H1 (cell line): ENCODE results near the gene DLL1. TPM values are rescaled to one million over a fixed set of nuclear protein-coding genes. Genes with fewer than 3 reads are reported as not detected.
A peak's percentile ranks its signal among the peaks of the same experiment; 100 is the strongest.

Experiments used
- CTCF ChIA-PET: fragments of 300-600 bp; sonication (Branson Sonifier 250); formaldehyde crosslinking; loops from one replicate; lab custom pipeline; 2021; ENCODE audit not compliant: partially characterized antibody; lab: Charles Lee
- POLR2A ChIA-PET: fragments of 300-600 bp; sonication (Branson Sonifier 250); formaldehyde crosslinking; loops from one replicate; lab custom pipeline; 2021; ENCODE audit warnings: inconsistent platforms; ENCODE audit not compliant: partially characterized antibody; lab: Charles Lee
- DNase-seq, 2 experiments: peaks; one replicate each; pipeline versions ENCODE4 v3.0.0 to v3.0.0-alpha.2; 2010 to 2022; ENCODE audit warnings: low spot score in 2 of 2, low read depth in 1 of 2, mixed read lengths in 1 of 2
- FAIRE-seq: peaks from 2 replicates; lab custom pipeline; 2011; peaks lifted over from hg19 to GRCh38; lab: Jason Lieb, UNC
- H2AFZ ChIP-seq: 2 replicates; pipeline ENCODE4 v1.8.1; 2012; ENCODE audit warnings: low read length, inconsistent platforms
- H2AK5ac ChIP-seq: 2 replicates; pipeline ENCODE4 v1.6.1; 2013; ENCODE audit warnings: low read depth, low read length
- H2BK120ac ChIP-seq: replicated peaks from 2 replicates; pipeline ENCODE3; 2013; ENCODE audit warnings: low read depth, low read length, inconsistent platforms
- H2BK12ac ChIP-seq: 2 replicates; pipeline ENCODE4 v1.6.1; 2013; ENCODE audit warnings: low read depth, low read length
- H2BK15ac ChIP-seq: 2 replicates; pipeline ENCODE4 v1.6.1; 2013; ENCODE audit warnings: low read length
- H2BK20ac ChIP-seq: 2 replicates; pipeline ENCODE4 v1.6.1; 2013; ENCODE audit warnings: low read length
- H2BK5ac ChIP-seq: 2 replicates; pipeline ENCODE4 v1.6.1; 2013; ENCODE audit warnings: low read depth, low read length
- H3K14ac ChIP-seq: 2 replicates; pipeline ENCODE4 v1.6.1; 2013; ENCODE audit warnings: inconsistent platforms; ENCODE audit not compliant: insufficient read length
- H3K18ac ChIP-seq: 2 replicates; pipeline ENCODE4 v1.6.1; 2013; ENCODE audit warnings: low read length; ENCODE audit errors: extremely low read depth
- H3K23ac ChIP-seq: 2 replicates; pipeline ENCODE4 v1.6.1; 2013; ENCODE audit warnings: inconsistent platforms; ENCODE audit not compliant: insufficient read length
- H3K23me2 ChIP-seq: 2 replicates; pipeline ENCODE4 v1.6.1; 2013; ENCODE audit warnings: low read depth, low read length
- H3K27ac ChIP-seq: 2 replicates; pipeline ENCODE4 v1.6.1; 2011; ENCODE audit warnings: low read depth, low read length, inconsistent platforms
- H3K27me3 ChIP-seq, 4 experiments: replicated peaks in 1 of 4; 1 replicate in 1 of 4; 2 replicates in 3 of 4; pipeline versions ENCODE4 v1.6.1 to v1.8.1; 2011 to 2013; ENCODE audit warnings: low read length in 3 of 4, mild to moderate bottlenecking in 3 of 4, inconsistent platforms in 2 of 4, mixed read lengths in 2 of 4, moderate library complexity in 1 of 4; ENCODE audit not compliant: control insufficient read depth in 3 of 4, insufficient read depth in 3 of 4; ENCODE audit errors: extremely low read depth in 1 of 4
- H3K36me3 ChIP-seq, 4 experiments: 2 replicates each; pipeline versions ENCODE4 v1.6.1 to v1.8.1; 2011 to 2013; ENCODE audit warnings: mild to moderate bottlenecking in 4 of 4, low read length in 3 of 4, moderate library complexity in 2 of 4, control low read depth in 1 of 4, inconsistent platforms in 1 of 4; ENCODE audit not compliant: insufficient read depth in 4 of 4, control insufficient read depth in 2 of 4
- H3K4ac ChIP-seq: replicated peaks from 2 replicates; pipeline ENCODE3; 2013; ENCODE audit warnings: low read length, low read depth, mixed read lengths, inconsistent platforms; ENCODE audit not compliant: insufficient read length
- H3K4me1 ChIP-seq, 4 experiments: replicated peaks in 1 of 4; 1 replicate in 1 of 4; 2 replicates in 3 of 4; pipeline versions ENCODE4 v1.6.1 to v1.8.1; 2011 to 2013; ENCODE audit warnings: low read length in 3 of 4, inconsistent platforms in 2 of 4, mixed read lengths in 1 of 4; ENCODE audit not compliant: insufficient read depth in 4 of 4, control insufficient read depth in 3 of 4
- H3K4me2 ChIP-seq, 2 experiments: 2 replicates each; pipeline versions ENCODE4 v1.6.1 to v1.8.1; 2011 to 2013; ENCODE audit warnings: low read depth in 2 of 2, low read length in 2 of 2, control low read depth in 1 of 2, inconsistent platforms in 1 of 2, mild to moderate bottlenecking in 1 of 2; ENCODE audit not compliant: insufficient read depth in 1 of 2
- H3K4me3 ChIP-seq, 4 experiments: fragments of 200-600, 300-600 bp in 1 of 4; sonication (generic), shearing (Covaris generic), sonication (Bioruptor Twin) in 1 of 4; 2 replicates each; pipeline versions ENCODE4 v1.5.1 to v1.8.1; 2011 to 2016; ENCODE audit warnings: low read length in 4 of 4, low read depth in 3 of 4, control low read depth in 2 of 4, inconsistent platforms in 2 of 4, mild to moderate bottlenecking in 2 of 4, mixed read lengths in 1 of 4, moderate library complexity in 1 of 4; ENCODE audit not compliant: insufficient read depth in 2 of 4; ENCODE audit errors: extremely low read depth in 1 of 4
- H3K56ac ChIP-seq: replicated peaks from 2 replicates; pipeline ENCODE3; 2013; ENCODE audit warnings: low read depth, mild to moderate bottlenecking, mixed read lengths, low read length, inconsistent platforms; ENCODE audit not compliant: insufficient read length
- H3K79me1 ChIP-seq: 2 replicates; pipeline ENCODE4 v1.6.1; 2013; ENCODE audit warnings: low read depth, low read length, control low read depth
- H3K79me2 ChIP-seq, 2 experiments: 2 replicates each; pipeline versions ENCODE4 v1.6.1 to v1.8.1; 2012 to 2013; ENCODE audit warnings: low read length in 2 of 2, mild to moderate bottlenecking in 2 of 2, inconsistent platforms in 1 of 2; ENCODE audit not compliant: insufficient read depth in 2 of 2, control insufficient read depth in 1 of 2
- H3K9ac ChIP-seq, 4 experiments: replicated peaks in 1 of 4; 1 replicate in 1 of 4; 2 replicates in 3 of 4; pipeline versions ENCODE4 v1.6.1 to v1.8.1; 2011 to 2013; ENCODE audit warnings: low read depth in 3 of 4, low read length in 3 of 4, control low read depth in 2 of 4, mild to moderate bottlenecking in 2 of 4, moderate library complexity in 2 of 4, inconsistent platforms in 1 of 4; ENCODE audit errors: extremely low read depth in 1 of 4
- H3K9me3 ChIP-seq, 2 experiments: 2 replicates each; pipeline versions ENCODE4 v1.6.1 to v1.8.1; 2012 to 2013; ENCODE audit warnings: mild to moderate bottlenecking in 2 of 2, moderate library complexity in 2 of 2, control low read depth in 1 of 2, inconsistent platforms in 1 of 2, low read depth in 1 of 2, low read length in 1 of 2, mixed read lengths in 1 of 2; ENCODE audit not compliant: insufficient read depth in 2 of 2
- H4K20me1 ChIP-seq, 2 experiments: replicated peaks in 1 of 2; 2 replicates each; pipeline versions ENCODE3 to v1.8.1; 2011 to 2013; ENCODE audit warnings: inconsistent platforms in 2 of 2, low read length in 2 of 2, mild to moderate bottlenecking in 1 of 2; ENCODE audit not compliant: insufficient read depth in 2 of 2, control insufficient read depth in 1 of 2
- H4K5ac ChIP-seq: 2 replicates; pipeline ENCODE4 v1.6.1; 2013; ENCODE audit warnings: low read length, low read depth, mixed read lengths, inconsistent platforms; ENCODE audit not compliant: insufficient read length
- H4K8ac ChIP-seq: 2 replicates; pipeline ENCODE4 v1.8.0; 2013; ENCODE audit warnings: mild to moderate bottlenecking, moderate library complexity, low read length, inconsistent platforms; ENCODE audit not compliant: insufficient read depth; ENCODE audit errors: extremely low read depth
- H4K91ac ChIP-seq: replicated peaks from 2 replicates; pipeline ENCODE3; 2013; ENCODE audit warnings: low read length, mixed read lengths, inconsistent platforms; ENCODE audit not compliant: insufficient read length
- BRCA1 ChIP-seq: IDR thresholded peaks from 2 replicates; pipeline ENCODE4 v1.6.1; 2012; ENCODE audit warnings: low read depth, low read length, improper control_type of control experiment
- CREB1 ChIP-seq: IDR thresholded peaks from 2 replicates; pipeline ENCODE4 v1.6.1; 2012; ENCODE audit warnings: inconsistent platforms
- GABPA ChIP-seq: IDR thresholded peaks from 2 replicates; pipeline ENCODE4 v1.6.1; 2011; ENCODE audit warnings: mild to moderate bottlenecking, low read length, moderate library complexity, borderline replicate concordance; ENCODE audit not compliant: insufficient read depth
- GTF2F1 ChIP-seq: IDR thresholded peaks from 2 replicates; pipeline ENCODE4 v1.6.1; 2012; ENCODE audit warnings: low read depth, low read length, improper control_type of control experiment, borderline replicate concordance
- HDAC6 ChIP-seq: IDR thresholded peaks from one replicate; pipeline ENCODE4 v1.7.1; 2012; ENCODE audit warnings: low read depth, mild to moderate bottlenecking, inconsistent platforms, low read length, moderate library complexity
- KDM4A ChIP-seq: IDR thresholded peaks from one replicate; pipeline ENCODE4 v1.7.1; 2012; ENCODE audit warnings: low read depth, mild to moderate bottlenecking, moderate library complexity, low read length, inconsistent platforms; ENCODE audit not compliant: severe bottlenecking
- MAX ChIP-seq: IDR thresholded peaks from 2 replicates; pipeline ENCODE4 v1.6.1; 2012; ENCODE audit warnings: inconsistent platforms
- POLR2AphosphoS5 ChIP-seq: IDR thresholded peaks from 2 replicates; pipeline ENCODE4 v1.6.1; 2011; ENCODE audit warnings: low read depth, low read length
- POU5F1 ChIP-seq: IDR thresholded peaks from 2 replicates; pipeline ENCODE4 v1.6.1; 2011; ENCODE audit warnings: low read depth, mild to moderate bottlenecking, low read length, moderate library complexity
- SP2 ChIP-seq: IDR thresholded peaks from 2 replicates; pipeline ENCODE4 v1.6.1; 2012; ENCODE audit warnings: mild to moderate bottlenecking, low read length, inconsistent platforms
- SP4 ChIP-seq: IDR thresholded peaks from 2 replicates; pipeline ENCODE4 v1.6.1; 2012; ENCODE audit warnings: low read length, inconsistent platforms
- SRF ChIP-seq: IDR thresholded peaks from 2 replicates; pipeline ENCODE4 v1.6.1; 2011; ENCODE audit warnings: mild to moderate bottlenecking, low read depth, low read length, moderate library complexity
- TAF1 ChIP-seq: IDR thresholded peaks from 2 replicates; pipeline ENCODE4 v1.6.1; 2011; ENCODE audit warnings: mild to moderate bottlenecking, low read depth, low read length
- TAF7 ChIP-seq: optimal IDR thresholded peaks from 2 replicates; pipeline ENCODE3; 2011; ENCODE audit warnings: low read depth, mild to moderate bottlenecking, inconsistent platforms, low read length, moderate library complexity, borderline replicate concordance
- WGBS, 2 experiments: shearing (Covaris generic) in 1 of 2; methylation state at CpG; one replicate each; pipeline versions ENCODE4 v1.1.6 to v1.1.7; 2013 to 2015; ENCODE audit warnings: low lambda C conversion rate in 2 of 2, mixed read lengths in 2 of 2, inconsistent platforms in 1 of 2, low coverage in 1 of 2, missing lambda C conversion rate in 1 of 2; ENCODE audit not compliant: insufficient replicate concordance in 2 of 2, insufficient coverage in 1 of 2, insufficient read length in 1 of 2; ENCODE audit errors: extremely low coverage in 1 of 2, missing lambda C conversion rate in 1 of 2; 5-methylcytosine and 5-hydroxymethylcytosine counted together
- polyA plus RNA-seq, 7 experiments: library from polyadenylated mRNA; depleted of rRNA in 3 of 7; stranded (reverse) in 5 of 7; unstranded in 2 of 7; fragments of >200 nt in 5 of 7; fragments of 200-250 nt in 2 of 7; gene quantifications; 1 replicate in 5 of 7; 2 replicates in 1 of 7; 4 replicates in 1 of 7; pipeline versions ENCODE4 v1.2.1 to v1.2.3, GENCODE V29; 2011 to 2013; ENCODE audit warnings: missing spikeins in 2 of 7, mixed read lengths in 2 of 7
- total RNA-seq: library from RNA; stranded (reverse); fragmentation: NEBNext Ultra II Directional; extraction: Animal tissue kit (Norgen Biotek cat#: 25700); gene quantifications from 2 replicates; pipeline ENCODE4 v1.2.1, GENCODE V29; 2021

The DLL1 gene
- total and polyA plus RNA-seq, 2 of the 8 experiments (the other 6 are each of a cell fraction or from before 2014, with no cell fraction given): 1.7 to 3.8 TPM

- Histone ChIP-seq H3K27ac (no peak overlapping the region), H3K9me3 (no peaks in the 10 kb centered on the region), H3K36me3 (no peaks in the 10 kb centered on the region), H2BK15ac (peak overlapping the region; percentile 46; the same call in 1 of the 2 replicates), H3K4me1 (peaks cover 0 to 12% (median 3%) of the 10 kb centered on the region in 4 experiments; a peak in 4 of 7 replicates), H3K9ac (no peak overlapping the region), H2BK5ac (no peak overlapping the region), H3K79me1 (no peaks in the 10 kb centered on the region), H4K5ac (no peak overlapping the region), H2BK20ac (no peak overlapping the region), H4K20me1 (no peaks in the 10 kb centered on the region), H3K79me2 (no peaks in the 10 kb centered on the region), H3K23me2 (no peaks in the 10 kb centered on the region), H3K4ac (no peak overlapping the region), H2AK5ac (no peak overlapping the region), H4K8ac (no peak overlapping the region), H4K91ac (no peak overlapping the region), H2BK12ac (no peak overlapping the region), H3K4me3 (no peak overlapping the region), H3K4me2 (no peak overlapping the region), H3K18ac (no peak overlapping the region), H2BK120ac (no peak overlapping the region), H3K56ac (no peak overlapping the region), H2AFZ (0 out of 2 replicates have a peak overlapping the region, but pooled peaks have one; percentile 2), H3K14ac (no peak overlapping the region), H3K23ac (no peak overlapping the region), H3K27me3 (no peaks in the 10 kb centered on the region)
- POLR2A ChIA-PET: no interaction called here
- DNase-seq (no peak), FAIRE-seq (no peak)
- WGBS, 2 experiments: 80% methylated on average over 34 of the region's 34 CpGs; no CpG with 5 or more reads in 1 of the 2 experiments
- CTCF ChIA-PET: interaction anchor here (0.9 to 4.1 kb wide), 2 partner anchors 13 to 20 kb away, joined by 3 to 14 read pairs; no protein-coding TSS in a partner anchor
- TF ChIP-seq KDM4A (no peak), GABPA (no peak), SP2 (no peak), POLR2AphosphoS5 (no peak), SP4 (no peak), HDAC6 (no peak), BRCA1 (no peak), CREB1 (no peak), GTF2F1 (no peak), MAX (no peak), SRF (no peak), POU5F1 (no peak), TAF7 (no peak), TAF1 (no peak)
Observed at GRCh38 chr6:170248111-170248805, 42.6 kb downstream of the DLL1 start.
